HepG2 (cell line): ENCODE measurements around the gene NINJ2. TPM values are rescaled to one million over a fixed set of nuclear protein-coding genes. Genes with fewer than 3 reads are reported as not detected.

Experiments used
- ATAC-seq: fragments of 200-7000 bp; cut with Tn5 transposase; 3 replicates; pipeline ENCODE4 v1.9.1; 2020; ENCODE audit warnings: mild to moderate bottlenecking, moderate library complexity
- BruUV-seq: library from RNA; stranded (reverse); fragments of 400-500 nt; replicated peaks from 2 replicates; lab custom pipeline; 2021; lab: Mats Ljungman, UMichigan
- CTCF ChIA-PET: fragments of 300-600 bp; formaldehyde crosslinking; extraction: SDS; loops from one replicate; lab custom pipeline; 2021; ENCODE audit warnings: low total read pairs, inconsistent platforms, low intra/inter-chr PET ratio; lab: Yijun Ruan, JAX
- POLR2A ChIA-PET: fragments of 350-600 bp; sonication (Branson Sonifier 250); formaldehyde crosslinking; loops from one replicate; lab custom pipeline; 2020; ENCODE audit warnings: antibody characterized with exemption, inconsistent platforms; lab: Yijun Ruan, JAX
- DNase-seq: peaks from one replicate; pipeline ENCODE4 v3.0.0-alpha.2; 2015; ENCODE audit warnings: low spot score
- FAIRE-seq: peaks from 3 replicates; lab custom pipeline; 2011; peaks lifted over from hg19 to GRCh38; lab: Jason Lieb, UNC
- H2AFZ ChIP-seq: one replicate; pipeline ENCODE4 v1.6.1; 2011; ENCODE audit warnings: low read length, inconsistent platforms
- H3K27ac ChIP-seq: fragments of 300-600 bp; 3 replicates; pipeline ENCODE4 v1.8.0; 2011; ENCODE audit warnings: mixed run types, mild to moderate bottlenecking, mixed read lengths, low read length, inconsistent platforms; ENCODE audit not compliant: insufficient read depth; ENCODE audit errors: extremely low read length
- H3K27me3 ChIP-seq, 2 experiments: fragments of 200-600 bp in 1 of 2; 2 replicates in 1 of 2; 3 replicates in 1 of 2; pipeline versions ENCODE4 v1.6.0 to v1.8.0; 2011; ENCODE audit warnings: low read length in 2 of 2, mild to moderate bottlenecking in 2 of 2, moderate library complexity in 2 of 2, inconsistent platforms in 1 of 2; ENCODE audit not compliant: insufficient read depth in 2 of 2, control insufficient read depth in 1 of 2
- H3K36me3 ChIP-seq, 2 experiments: fragments of 200-600 bp in 1 of 2; replicated peaks in 1 of 2; 2 replicates in 1 of 2; 3 replicates in 1 of 2; pipeline versions ENCODE4 v1.5.1 to v1.8.0; 2011; ENCODE audit warnings: low read length in 2 of 2, inconsistent platforms in 1 of 2; ENCODE audit not compliant: insufficient read depth in 2 of 2, control insufficient read depth in 1 of 2
- H3K4me1 ChIP-seq: 2 replicates; pipeline ENCODE4 v1.5.1; 2012; ENCODE audit warnings: low read length, inconsistent platforms; ENCODE audit not compliant: insufficient read depth
- H3K4me2 ChIP-seq: 2 replicates; pipeline ENCODE4 v1.6.0; 2011; ENCODE audit warnings: low read depth, low read length, inconsistent platforms
- H3K4me3 ChIP-seq, 3 experiments: fragments of 200-600 bp in 1 of 3; sonication (generic), shearing (Covaris generic) in 1 of 3; replicated peaks in 1 of 3; 2 replicates each; pipeline ENCODE4 v1.5.1; 2011 to 2016; ENCODE audit warnings: low read length in 3 of 3, inconsistent platforms in 2 of 3, low read depth in 2 of 3, mild to moderate bottlenecking in 2 of 3, control low read depth in 1 of 3, mixed read lengths in 1 of 3; ENCODE audit not compliant: insufficient read depth in 1 of 3
- H3K79me2 ChIP-seq: one replicate; pipeline ENCODE4 v1.6.1; 2011; ENCODE audit warnings: low read length, inconsistent platforms; ENCODE audit not compliant: insufficient read depth
- H3K9ac ChIP-seq: 2 replicates; pipeline ENCODE4 v1.6.0; 2011; ENCODE audit warnings: mild to moderate bottlenecking, low read depth, low read length, inconsistent platforms; ENCODE audit not compliant: insufficient read depth
- H3K9me3 ChIP-seq: 2 replicates; pipeline ENCODE4 v1.5.1; 2012; ENCODE audit warnings: mild to moderate bottlenecking, low read length
- H4K20me1 ChIP-seq: 2 replicates; pipeline ENCODE4 v1.6.0; 2011; ENCODE audit warnings: inconsistent platforms, mild to moderate bottlenecking, low read length, moderate library complexity; ENCODE audit not compliant: insufficient read depth
- HDAC6 ChIP-seq: fragments of 200-600 bp; sonication (generic); IDR thresholded peaks from 2 replicates; pipeline ENCODE4 v1.7.0; 2017; ENCODE audit warnings: mild to moderate bottlenecking, antibody characterized with exemption, low read length, low read depth
- MAFF ChIP-seq: IDR thresholded peaks from 2 replicates; pipeline ENCODE4 v1.6.1; 2011; ENCODE audit warnings: low read depth, low read length, improper control_type of control experiment
- NFKB2 ChIP-seq: sonication (generic); formaldehyde crosslinking; IDR thresholded peaks from 2 replicates; pipeline ENCODE4 v1.4.0; 2020; ENCODE audit warnings: missing genetic modification reagents, borderline replicate concordance
- SP2 ChIP-seq: sonication (generic); formaldehyde crosslinking; IDR thresholded peaks from 2 replicates; pipeline ENCODE4 v1.5.1; 2020; ENCODE audit warnings: mild to moderate bottlenecking, missing genetic modification reagents
- ZBTB21 ChIP-seq: sonication (generic); formaldehyde crosslinking; IDR thresholded peaks from 2 replicates; pipeline ENCODE4 v1.4.0; 2020; ENCODE audit warnings: missing genetic modification reagents
- ZEB1 ChIP-seq: IDR thresholded peaks from 2 replicates; pipeline ENCODE4 v1.6.1; 2012; ENCODE audit warnings: mild to moderate bottlenecking, low read depth, inconsistent platforms; ENCODE audit not compliant: insufficient replicate concordance
- ZFYVE20 ChIP-seq: sonication (generic); formaldehyde crosslinking; IDR thresholded peaks from 2 replicates; pipeline ENCODE4 v1.8.0; 2023; ENCODE audit warnings: low read depth, mild to moderate bottlenecking, moderate library complexity, missing genetic modification reagents, borderline replicate concordance
- ZKSCAN1 ChIP-seq: fragments of 150-350 bp; IDR thresholded peaks from 2 replicates; pipeline ENCODE4 v1.6.1; 2014; ENCODE audit warnings: low read length
- ZNF30 ChIP-seq: sonication (generic); formaldehyde crosslinking; IDR thresholded peaks from 2 replicates; pipeline ENCODE4 v1.5.0; 2020; ENCODE audit warnings: mild to moderate bottlenecking, missing genetic modification reagents
- ZNF614 ChIP-seq: IDR thresholded peaks from 2 replicates; pipeline ENCODE4 v1.6.1; 2018; ENCODE audit warnings: missing biosample characterization, missing genetic modification reagents, inconsistent platforms, borderline replicate concordance
- ZSCAN30 ChIP-seq: sonication (generic); formaldehyde crosslinking; IDR thresholded peaks from 2 replicates; pipeline ENCODE4 v1.5.0; 2020; ENCODE audit warnings: mild to moderate bottlenecking, missing genetic modification reagents
- WGBS: methylation state at CpG from one replicate; pipeline ENCODE4 v1.1.6; 2017; ENCODE audit warnings: low lambda C conversion rate; 5-methylcytosine and 5-hydroxymethylcytosine counted together
- in situ Hi-C: cut with HindIII; loops from 2 replicates; pipeline ENCODE4 v1.10.0; 2017; ENCODE audit warnings: low pct_unique_long_range_greater_than_20kb; ENCODE audit not compliant: extremely low pct_ligation_motif_present
- intact Hi-C: fragments of 100-400 bp; cut with micrococcal nuclease; formaldehyde crosslinking; loops from one replicate; pipeline ENCODE4 v1.10.0; 2022; ENCODE audit not compliant: unreplicated experiment
- polyA plus RNA-seq, 8 experiments: library from polyadenylated mRNA; depleted of rRNA in 3 of 8; stranded (reverse) in 7 of 8; unstranded in 1 of 8; fragments of >200 nt; fragmentation: Illumina TruSeq in 4 of 8; extraction: Trizol in 4 of 8; gene quantifications; 2 replicates each; pipeline versions ENCODE4 v1.2.1 to v1.2.3, GENCODE V29; 2011 to 2016; ENCODE audit warnings: low read depth in 4 of 8, missing spikeins in 1 of 8, mixed read lengths in 1 of 8; ENCODE audit not compliant: insufficient read depth in 1 of 8
- total RNA-seq, 5 experiments: library from RNA; depleted of rRNA; stranded (reverse); fragments of >200 nt; fragmentation: Illumina TruSeq; extraction: Trizol; gene quantifications; 2 replicates each; pipeline ENCODE4 v1.2.3, GENCODE V29; 2016; ENCODE audit warnings: low read depth in 1 of 5
- TF ChIP-seq, protein P1 (sequence below): sonication (generic); formaldehyde crosslinking; IDR thresholded peaks from 2 replicates; pipeline ENCODE4 v1.5.0; 2020; ENCODE audit warnings: missing genetic modification reagents, mild to moderate bottlenecking, borderline replicate concordance
- TF ChIP-seq, protein P2 (sequence below): sonication (generic); formaldehyde crosslinking; IDR thresholded peaks from 2 replicates; pipeline ENCODE4 v1.8.0; 2022; ENCODE audit warnings: mild to moderate bottlenecking, missing genetic modification reagents, borderline replicate concordance
- TF ChIP-seq, protein P3 (sequence below): IDR thresholded peaks from 2 replicates; pipeline ENCODE4 v1.6.1; 2012; ENCODE audit warnings: low read depth, low read length, improper control_type of control experiment
- TF ChIP-seq, protein P4 (sequence below): sonication (generic); formaldehyde crosslinking; IDR thresholded peaks from 2 replicates; pipeline ENCODE4 v1.4.0; 2020; ENCODE audit warnings: missing genetic modification reagents

The NINJ2 gene
- total and polyA plus RNA-seq, 2 of the 13 experiments (the other 11 are each of a cell fraction or from before 2014, with no cell fraction given) = 0.62 to 3.8 TPM

DNA sequence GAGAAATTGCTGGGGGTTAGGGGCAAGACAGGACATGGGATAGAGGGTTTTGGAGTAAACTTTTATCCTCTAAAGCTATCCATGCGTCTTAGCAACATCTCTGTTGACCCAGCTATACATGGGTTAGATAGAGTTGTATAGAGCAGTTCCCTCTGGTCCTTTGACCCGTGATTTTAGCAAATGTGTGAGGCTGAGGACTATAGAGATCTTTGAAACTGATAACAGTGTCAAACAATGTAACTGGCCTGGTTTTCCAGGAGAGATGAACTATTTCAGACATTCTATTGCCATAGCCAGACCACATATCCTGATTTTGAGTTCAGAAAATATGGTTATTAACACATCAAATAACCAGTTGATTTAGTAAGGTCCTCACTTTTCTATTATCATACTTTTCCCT lies 143.1 kb downstream of the NINJ2 start:
- TF ChIP-seq, protein P1, sequence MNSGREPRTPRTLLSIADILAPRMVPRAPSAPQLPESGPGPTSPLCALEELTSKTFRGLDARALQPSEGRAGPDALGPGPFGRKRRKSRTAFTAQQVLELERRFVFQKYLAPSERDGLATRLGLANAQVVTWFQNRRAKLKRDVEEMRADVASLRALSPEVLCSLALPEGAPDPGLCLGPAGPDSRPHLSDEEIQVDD = no peak
- TF ChIP-seq MAFF (no peak), ZKSCAN1 (no peak), ZNF30 (CRISPR knock-in tag) (no peak), ZSCAN30 (CRISPR knock-in tag) (no peak), ZNF614 (CRISPR knock-in tag) (no peak)
- ChIA-PET CTCF (no interaction called here), POLR2A (no interaction called here)
- no peak overlapping the region for H3K27ac ChIP-seq
- H3K4me3 ChIP-seq = no peak overlapping the region
- H3K36me3 ChIP-seq = no peaks in the 10 kb centered on the region
- FAIRE-seq (no peak), ATAC-seq (no peak), DNase-seq (no peak)
- intact Hi-C loops = no loop called here
- no peaks in the 10 kb centered on the region for H4K20me1 ChIP-seq
- H3K4me2 ChIP-seq = no peak overlapping the region
- no peak overlapping the region for H3K9ac ChIP-seq
- no peaks in the 10 kb centered on the region for H3K9me3 ChIP-seq
- in situ Hi-C loops = no loop called here
- BruUV-seq = no TSS peak
- no peaks in the 10 kb centered on the region; a peak in 2 of 5 replicates for H3K27me3 ChIP-seq
- no peaks in the 10 kb centered on the region for H3K79me2 ChIP-seq
- H3K4me1 ChIP-seq = peaks cover 29% of the 10 kb centered on the region
- no peak overlapping the region for H2AFZ ChIP-seq
- WGBS = 40% methylated on average over 2 of the region's 2 CpGs

DNA sequence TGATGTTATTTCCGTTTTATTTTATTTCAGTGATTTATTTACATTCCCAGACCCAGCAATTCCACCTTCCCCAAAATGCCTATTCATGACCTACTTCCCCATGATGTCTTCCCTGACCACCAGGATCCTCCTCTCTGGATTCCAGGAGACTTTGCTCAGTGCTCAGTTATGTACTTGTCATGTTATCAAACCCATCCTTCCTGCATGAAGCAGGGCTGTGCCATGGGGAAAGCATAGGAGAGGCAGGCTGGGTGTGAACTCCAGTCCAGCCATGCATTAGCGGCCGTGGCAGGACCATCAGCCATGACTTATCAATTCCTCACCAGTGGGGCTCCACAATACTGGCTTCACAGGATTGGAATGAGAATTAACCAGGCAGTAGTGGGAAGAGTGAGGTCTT lies 145.7 kb downstream of the NINJ2 start:
- Histone ChIP-seq H3K4me3 (no peak overlapping the region), H2AFZ (no peak overlapping the region), H3K79me2 (no peaks in the 10 kb centered on the region), H3K9me3 (no peaks in the 10 kb centered on the region), H3K9ac (no peak overlapping the region), H3K27ac (no peak overlapping the region), H3K4me1 (peaks cover 8% of the 10 kb centered on the region), H3K4me2 (no peak overlapping the region), H3K36me3 (no peaks in the 10 kb centered on the region), H4K20me1 (no peaks in the 10 kb centered on the region), H3K27me3 (no peaks in the 10 kb centered on the region; a peak in 2 of 5 replicates)
- no TSS peak for BruUV-seq
- POLR2A ChIA-PET = no interaction called here
- FAIRE-seq (no peak), ATAC-seq (no peak), DNase-seq (no peak)
- intact Hi-C loops = no loop called here
- CTCF ChIA-PET = no interaction called here
- 63% methylated on average over 3 of the region's 3 CpGs for WGBS
- in situ Hi-C loops = no loop called here
- TF ChIP-seq, protein P2, sequence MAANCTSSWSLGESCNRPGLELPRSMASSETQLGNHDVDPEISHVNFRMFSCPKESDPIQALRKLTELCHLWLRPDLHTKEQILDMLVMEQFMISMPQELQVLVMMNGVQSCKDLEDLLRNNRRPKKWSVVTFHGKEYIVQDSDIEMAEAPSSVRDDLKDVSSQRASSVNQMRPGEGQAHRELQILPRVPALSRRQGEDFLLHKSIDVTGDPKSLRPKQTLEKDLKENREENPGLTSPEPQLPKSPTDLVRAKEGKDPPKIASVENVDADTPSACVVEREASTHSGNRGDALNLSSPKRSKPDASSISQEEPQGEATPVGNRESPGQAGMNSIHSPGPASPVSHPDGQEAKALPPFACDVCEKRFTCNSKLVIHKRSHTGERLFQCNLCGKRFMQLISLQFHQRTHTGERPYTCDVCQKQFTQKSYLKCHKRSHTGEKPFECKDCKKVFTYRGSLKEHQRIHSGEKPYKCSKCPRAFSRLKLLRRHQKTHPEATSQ (CRISPR knock-in tag) = no peak
- TF ChIP-seq ZBTB21 (no peak), ZEB1 (no peak), NFKB2 (CRISPR knock-in tag) (no peak), SP2 (CRISPR knock-in tag) (no peak), ZFYVE20 (CRISPR knock-in tag) (no peak), HDAC6 (no peak)
- TF ChIP-seq, protein P3, sequence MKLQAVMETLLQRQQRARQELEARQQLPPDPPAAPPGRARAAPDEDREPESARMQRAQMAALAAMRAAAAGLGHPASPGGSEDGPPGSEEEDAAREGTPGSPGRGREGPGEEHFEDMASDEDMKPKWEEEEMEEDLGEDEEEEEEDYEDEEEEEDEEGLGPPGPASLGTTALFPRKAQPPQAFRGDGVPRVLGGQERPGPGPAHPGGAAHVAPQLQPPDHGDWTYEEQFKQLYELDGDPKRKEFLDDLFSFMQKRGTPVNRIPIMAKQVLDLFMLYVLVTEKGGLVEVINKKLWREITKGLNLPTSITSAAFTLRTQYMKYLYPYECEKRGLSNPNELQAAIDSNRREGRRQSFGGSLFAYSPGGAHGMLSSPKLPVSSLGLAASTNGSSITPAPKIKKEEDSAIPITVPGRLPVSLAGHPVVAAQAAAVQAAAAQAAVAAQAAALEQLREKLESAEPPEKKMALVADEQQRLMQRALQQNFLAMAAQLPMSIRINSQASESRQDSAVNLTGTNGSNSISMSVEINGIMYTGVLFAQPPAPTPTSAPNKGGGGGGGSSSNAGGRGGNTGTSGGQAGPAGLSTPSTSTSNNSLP = no peak
- TF ChIP-seq, protein P4, sequence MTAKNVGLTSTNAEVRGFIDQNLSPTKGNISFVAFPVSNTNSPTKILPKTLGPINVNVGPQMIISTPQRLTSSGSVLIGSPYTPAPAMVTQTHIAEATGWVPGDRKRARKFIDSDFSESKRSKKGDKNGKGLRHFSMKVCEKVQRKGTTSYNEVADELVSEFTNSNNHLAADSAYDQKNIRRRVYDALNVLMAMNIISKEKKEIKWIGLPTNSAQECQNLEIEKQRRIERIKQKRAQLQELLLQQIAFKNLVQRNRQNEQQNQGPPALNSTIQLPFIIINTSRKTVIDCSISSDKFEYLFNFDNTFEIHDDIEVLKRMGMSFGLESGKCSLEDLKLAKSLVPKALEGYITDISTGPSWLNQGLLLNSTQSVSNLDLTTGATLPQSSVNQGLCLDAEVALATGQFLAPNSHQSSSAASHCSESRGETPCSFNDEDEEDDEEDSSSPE (CRISPR knock-in tag) = no peak
